CD4-positive, alpha-beta T cell treated with Interleukin-6 at 100 ng/mL for 8 hours (primary cell): Measurements from ENCODE around the gene GNAS-AS1.

ENCODE experiments used
- DNase-seq: peaks from one replicate; pipeline ENCODE4 v3.0.0-alpha.2; 2020; ENCODE audit warnings: mixed read lengths, low spot score

The GNAS-AS1 gene

GRCh38 chr20:58850693-58851174 lies at the start of gene GNAS-AS1:
GNAS-AS1 (minus strand) TSS chr20:58850902.
- peak; percentile 58 for DNase-seq

DNA sequence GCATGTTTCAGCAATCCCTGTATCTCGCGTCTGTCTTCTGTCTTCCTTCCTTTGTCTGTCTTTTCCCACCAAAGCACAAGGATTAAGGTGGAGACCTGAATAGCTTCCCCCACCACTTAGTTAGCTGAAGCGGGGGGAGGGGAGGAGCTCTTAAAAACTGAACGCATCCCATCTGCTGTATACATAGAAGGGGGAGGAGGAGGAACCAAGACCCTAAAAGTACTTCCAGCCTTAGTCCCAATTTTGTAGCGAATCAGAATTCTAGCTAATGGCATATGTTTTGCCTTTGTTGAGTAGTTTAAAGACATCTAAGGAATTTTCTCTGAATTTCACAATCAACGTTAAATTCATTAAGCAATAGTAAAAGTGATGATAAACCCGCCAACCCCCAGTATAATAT lies 49.7 kb upstream of the GNAS-AS1 start:
- DNase-seq: no peak

- DNase-seq: no peak
These were observed 48.8 kb upstream of the GNAS-AS1 start for GRCh38 chr20:58899512-58899911.

GRCh38 chr20:58898629-58899408 lies 48.1 kb upstream of the GNAS-AS1 start:
- no peak for DNase-seq

DNA sequence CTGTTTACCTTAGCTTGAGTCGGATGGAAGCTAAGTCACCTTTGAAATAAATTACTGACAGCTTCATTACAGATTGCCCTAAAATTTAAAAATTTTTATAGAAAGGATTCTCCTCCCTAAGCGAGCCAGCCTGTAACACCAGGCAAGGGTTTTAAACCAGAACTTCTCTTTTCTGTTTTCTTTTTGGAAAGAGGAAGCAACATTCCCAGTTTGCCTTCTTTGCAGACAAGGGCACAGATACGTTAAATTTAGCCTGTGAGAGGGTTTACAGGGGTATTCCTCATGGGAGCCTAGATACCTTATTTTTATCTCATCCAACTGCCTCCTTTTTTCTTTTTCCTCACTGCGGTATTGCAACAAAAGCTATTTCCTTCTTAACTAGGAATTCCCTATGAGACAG lies 46.8 kb upstream of the GNAS-AS1 start:
- DNase-seq: no peak

DNA sequence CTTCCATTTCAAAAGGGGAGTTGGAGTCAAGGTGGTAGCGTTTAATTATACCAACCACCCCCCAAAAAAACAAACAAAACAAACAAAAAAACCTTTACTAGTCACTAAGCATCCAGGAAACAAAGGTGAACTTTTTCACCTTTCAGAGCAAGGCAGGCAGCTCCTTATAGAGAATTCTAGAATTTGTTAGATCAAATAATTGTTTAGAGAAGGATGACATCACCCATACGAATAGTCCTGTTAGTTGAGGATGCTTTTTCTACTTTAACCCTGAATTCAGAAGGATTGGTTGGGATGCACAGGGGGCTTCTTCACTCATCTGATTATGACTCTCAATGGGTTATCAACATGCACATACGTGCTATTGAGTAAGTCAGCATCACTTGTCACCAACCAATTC lies 46.1 kb upstream of the GNAS-AS1 start:
- DNase-seq: no peak

DNA sequence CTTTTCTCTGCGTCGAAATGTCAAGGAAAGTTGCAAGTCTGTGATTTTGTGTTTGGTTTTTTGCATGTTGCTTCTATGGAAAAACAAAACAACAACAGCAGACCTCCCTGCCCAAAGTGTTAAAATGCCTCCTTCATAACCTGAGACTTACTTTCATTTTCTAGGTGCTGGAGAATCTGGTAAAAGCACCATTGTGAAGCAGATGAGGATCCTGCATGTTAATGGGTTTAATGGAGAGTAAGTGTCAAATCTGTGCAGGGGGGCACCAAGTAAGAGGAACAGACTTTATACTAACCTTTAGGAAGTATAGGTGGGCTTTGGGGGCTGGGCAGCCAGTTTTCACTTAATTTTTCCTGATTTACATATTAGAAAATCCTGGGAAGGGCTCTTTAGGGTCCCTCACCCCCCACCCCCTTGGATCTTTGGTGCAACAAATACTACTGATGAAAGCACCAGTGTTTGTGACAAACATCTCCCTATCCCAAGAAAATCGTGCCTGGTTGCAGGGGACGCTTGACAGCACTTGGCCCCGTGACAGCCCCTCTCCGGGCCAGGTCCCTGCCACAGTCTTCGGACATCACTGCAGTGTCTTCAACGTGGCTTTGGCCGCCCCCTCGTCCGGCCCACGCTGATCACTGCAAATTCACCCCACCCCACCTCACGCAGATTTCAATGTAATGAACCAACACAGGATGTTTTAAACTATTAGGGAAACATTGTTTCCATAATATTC lies 44.9 kb upstream of the GNAS-AS1 start:
- no peak for DNase-seq

- no peak for DNase-seq
These were observed 44.1 kb upstream of the GNAS-AS1 start for GRCh38 chr20:58894652-58895447.

- DNase-seq: no peak
These were observed 42.8 kb upstream of the GNAS-AS1 start for GRCh38 chr20:58893355-58894120.

DNA sequence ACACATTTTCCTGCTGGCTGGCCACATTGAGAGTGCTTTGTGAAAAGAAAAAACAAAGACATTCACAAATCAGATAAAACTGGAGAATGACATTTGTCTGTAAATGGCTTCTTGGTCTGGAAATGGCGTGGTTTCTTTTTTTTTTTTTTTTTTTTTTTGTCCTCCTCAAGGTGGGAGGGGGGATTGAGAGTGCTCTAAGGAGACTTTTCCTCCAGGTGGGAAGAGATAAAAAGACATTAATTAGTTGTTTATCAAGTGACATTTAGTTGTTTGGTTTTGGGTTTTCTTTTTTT lies 42.2 kb upstream of the GNAS-AS1 start:
- DNase-seq: no peak

- DNase-seq: peak; percentile 75
These were observed 41.6 kb upstream of the GNAS-AS1 start for GRCh38 chr20:58892141-58892931.

- DNase-seq: no peak
These were observed 41.0 kb upstream of the GNAS-AS1 start for GRCh38 chr20:58891718-58892140.

GRCh38 chr20:58891086-58891717 lies 40.5 kb upstream of the GNAS-AS1 start:
- peak; percentile 75 for DNase-seq

GRCh38 chr20:58890518-58891085 lies 39.9 kb upstream of the GNAS-AS1 start:
- DNase-seq: peak; percentile 58

DNA sequence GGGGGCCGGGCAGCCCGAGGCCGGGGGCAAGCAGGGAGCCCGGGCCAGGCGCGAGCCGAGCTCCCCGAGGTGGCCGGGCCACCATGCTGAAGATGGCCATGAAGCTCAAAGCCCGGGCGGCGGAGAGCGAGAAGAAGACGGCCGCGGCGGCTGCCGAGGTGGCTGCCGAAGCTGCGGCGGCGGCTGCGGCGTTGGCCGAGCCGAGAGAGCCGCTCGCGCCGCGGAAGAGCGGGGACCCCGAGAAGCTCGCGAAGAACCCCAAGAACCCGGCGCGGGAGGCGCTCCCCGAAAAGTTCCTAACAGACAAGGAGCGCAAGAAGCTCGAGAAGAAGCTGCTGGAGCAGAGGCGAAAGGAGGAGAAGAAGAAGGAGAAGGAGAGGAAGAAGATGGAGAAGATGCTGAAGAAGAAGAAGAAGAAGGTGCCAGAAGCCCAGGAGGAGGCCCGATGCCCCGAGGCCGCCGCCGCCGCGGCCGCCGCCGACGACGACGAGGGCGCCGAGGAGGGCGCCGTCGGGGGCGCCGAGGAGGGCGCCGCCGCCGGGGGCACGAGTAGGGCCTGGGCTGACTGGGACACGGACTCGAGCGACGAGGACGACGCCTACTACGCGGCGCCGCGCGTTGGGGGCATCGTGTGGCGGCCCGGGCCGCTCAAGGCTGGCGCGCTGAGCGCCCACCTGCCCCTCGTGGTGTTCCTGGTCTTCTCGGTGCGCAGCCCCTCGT lies 39.3 kb upstream of the GNAS-AS1 start:
- no peak for DNase-seq

GRCh38 chr20:58889334-58889760 lies 38.6 kb upstream of the GNAS-AS1 start:
- no peak for DNase-seq

GRCh38 chr20:58888521-58889333 lies 38.0 kb upstream of the GNAS-AS1 start:
- DNase-seq: peak; percentile 81

GRCh38 chr20:58888103-58888502 lies 37.4 kb upstream of the GNAS-AS1 start:
- no peak for DNase-seq

DNA sequence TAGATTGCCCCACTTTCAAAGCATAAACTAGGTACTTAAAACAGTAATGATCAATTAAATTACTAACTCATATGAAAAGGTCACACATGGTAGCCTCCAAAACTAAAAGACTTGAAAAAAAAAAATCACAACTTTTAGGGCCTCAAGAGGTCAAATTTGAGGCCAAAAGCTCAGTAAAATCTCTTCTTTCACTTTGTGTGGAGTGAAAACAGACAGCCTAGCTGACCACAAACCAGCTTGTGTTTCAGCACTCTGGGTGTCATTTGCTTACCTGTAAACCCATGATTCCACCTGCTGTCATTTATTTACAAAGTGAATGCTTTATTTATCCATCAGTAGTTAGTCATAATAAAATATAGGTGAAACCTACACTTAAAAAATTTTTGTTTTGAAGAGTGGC lies 35.8 kb upstream of the GNAS-AS1 start:
- no peak for DNase-seq
